Myocyte (in vitro differentiated cells): ENCODE measurements around the gene TM2D3. TPM values are rescaled to one million over a fixed set of nuclear protein-coding genes. Genes with fewer than 3 reads are reported as not detected.
A peak's percentile ranks its signal among the peaks of the same experiment; 100 is the strongest.

Experiments
- DNase-seq: peaks from one replicate; pipeline ENCODE4 v3.0.0-alpha.2; 2012; ENCODE audit warnings: low read depth
- total RNA-seq: library from RNA; depleted of rRNA; stranded (reverse); fragments of >200 nt; gene quantifications from 2 replicates; pipeline ENCODE4 v1.2.3, GENCODE V29; 2014

TM2D3 gene
- total RNA-seq, 1 donor from 2014 or later, result 51.5 TPM

DNA sequence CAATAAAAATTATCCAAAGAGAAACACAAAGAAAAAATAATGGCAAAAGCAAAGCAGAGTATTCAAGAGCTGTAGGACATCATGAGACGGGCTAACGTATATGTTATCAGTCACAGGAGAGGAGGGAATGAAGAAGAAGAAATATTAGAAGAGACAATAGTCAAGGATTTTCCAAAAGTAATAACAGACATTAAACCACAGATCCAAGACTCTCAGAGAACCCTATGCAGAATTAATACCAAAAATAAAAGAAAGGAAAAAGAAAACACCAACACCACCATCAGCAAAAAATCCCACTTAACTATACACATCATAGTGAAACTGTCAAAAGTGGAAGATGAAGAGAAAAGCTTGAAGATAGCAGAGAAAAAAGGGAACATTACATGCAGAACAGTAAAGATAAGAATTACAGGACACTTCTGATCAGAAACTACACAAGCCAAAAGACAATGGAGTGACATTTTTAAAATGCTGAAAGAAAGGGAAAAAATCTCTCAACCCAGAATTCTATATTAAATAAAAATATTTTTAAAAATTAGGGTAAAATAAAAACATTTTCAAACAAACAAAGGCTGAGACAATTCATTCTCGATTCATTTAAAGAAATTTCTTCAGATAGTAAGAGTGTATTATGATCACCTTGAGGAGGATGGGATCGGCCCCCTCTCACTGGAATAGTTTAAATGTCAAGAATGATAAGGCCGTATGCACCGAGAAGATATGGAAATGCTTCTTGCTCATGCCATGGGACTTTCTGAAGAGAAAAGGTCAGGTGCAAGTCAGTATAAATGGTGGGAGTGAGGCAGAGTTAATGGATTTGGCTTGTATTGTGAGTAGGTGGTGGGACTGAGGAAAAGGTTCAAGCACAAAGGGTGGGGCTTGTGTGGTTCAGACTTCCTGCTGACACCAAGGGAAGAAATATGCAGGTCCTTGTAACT, 28.5 kb downstream of the TM2D3 start:
- no peak for DNase-seq

DNA sequence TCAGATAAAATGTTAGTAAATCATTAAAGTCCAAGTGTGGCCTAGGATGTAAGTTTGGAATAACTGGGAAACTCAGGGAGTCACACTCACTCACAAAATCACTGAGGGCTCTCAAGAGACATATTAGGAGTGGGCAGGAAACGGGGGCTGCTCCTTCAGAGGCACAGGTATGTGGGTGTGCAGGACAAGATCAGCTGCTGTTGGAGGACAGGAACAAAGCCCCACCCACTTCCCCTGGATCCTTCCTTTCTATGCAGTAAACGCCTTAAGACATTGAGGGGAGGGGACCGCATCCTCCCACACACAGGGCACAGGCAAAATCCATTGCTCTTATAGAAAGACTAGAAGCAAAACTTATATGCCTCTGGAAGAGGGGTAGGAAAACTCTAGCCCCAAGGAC, 30.2 kb downstream of the TM2D3 start:
- no peak for DNase-seq

DNA sequence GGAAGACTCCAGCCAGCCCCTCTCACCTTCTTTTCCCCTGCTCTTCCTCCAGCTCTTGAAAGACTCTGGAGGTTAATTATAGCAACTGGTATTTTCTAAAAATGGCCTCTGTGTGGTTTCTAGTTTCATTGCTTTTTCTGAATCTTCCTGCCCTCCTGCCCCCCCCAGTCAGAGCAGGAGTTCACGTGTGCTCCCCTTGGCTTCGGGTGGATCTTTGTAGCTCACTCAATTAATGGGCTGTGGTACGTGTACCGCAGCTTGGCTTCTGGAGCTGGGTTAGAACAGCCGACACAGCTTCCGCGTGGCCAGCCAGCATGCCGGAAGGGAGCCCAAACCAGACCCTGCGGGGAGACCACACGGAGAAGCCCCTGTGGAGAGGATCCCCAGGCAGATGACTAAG, 31.5 kb downstream of the TM2D3 start:
- DNase-seq, result peak; percentile 61

DNA sequence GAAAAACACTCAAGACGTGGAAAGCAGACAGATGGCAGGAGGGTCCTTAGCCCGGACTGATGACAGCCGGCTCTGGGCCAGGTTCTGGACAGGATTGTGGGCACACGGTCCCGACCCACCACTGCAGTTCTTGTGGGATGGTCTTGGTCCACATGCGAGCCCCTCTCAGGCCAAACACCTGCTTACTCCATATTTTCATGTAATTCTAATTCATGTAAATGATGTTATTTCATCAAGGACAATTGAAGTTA, 32.6 kb downstream of the TM2D3 start:
- no peak for DNase-seq

DNA sequence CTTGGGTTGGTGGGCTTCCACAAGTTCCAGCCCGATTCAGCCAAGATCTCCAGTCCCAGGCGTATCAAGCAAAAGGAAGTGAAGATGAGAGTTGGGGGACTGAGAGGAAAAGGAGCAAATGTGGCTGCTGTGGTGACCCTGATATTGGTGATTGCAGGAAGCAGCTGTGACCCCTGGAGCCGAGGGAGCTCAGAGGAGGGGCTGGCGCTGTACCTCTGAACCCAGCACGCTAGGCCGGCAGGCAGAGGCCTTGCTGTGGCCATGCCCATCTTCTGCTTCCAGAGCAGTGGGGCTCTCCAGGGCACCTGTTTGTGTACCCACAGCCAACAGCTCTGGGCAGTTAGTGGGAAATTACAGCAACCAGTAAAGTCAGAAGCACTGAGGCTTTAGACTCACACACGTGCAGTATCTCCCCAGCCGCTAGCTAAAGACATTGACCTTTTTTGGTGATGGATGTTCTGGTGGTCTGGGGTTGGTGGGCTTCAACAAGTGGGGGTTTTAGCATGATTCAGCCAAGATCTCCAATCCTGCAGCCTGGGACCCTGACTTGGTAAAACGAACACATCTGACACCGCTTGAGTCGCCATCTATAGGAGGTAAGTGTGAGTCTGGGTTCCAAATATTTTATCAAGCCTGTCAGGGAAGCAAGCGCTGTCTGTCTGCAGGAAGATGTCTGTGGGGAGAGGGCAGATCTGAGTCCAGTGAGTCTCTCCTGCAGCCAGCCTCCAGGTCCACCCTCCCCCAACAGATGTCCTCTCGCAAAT, 33.1 kb downstream of the TM2D3 start:
- DNase-seq, result no peak

DNA sequence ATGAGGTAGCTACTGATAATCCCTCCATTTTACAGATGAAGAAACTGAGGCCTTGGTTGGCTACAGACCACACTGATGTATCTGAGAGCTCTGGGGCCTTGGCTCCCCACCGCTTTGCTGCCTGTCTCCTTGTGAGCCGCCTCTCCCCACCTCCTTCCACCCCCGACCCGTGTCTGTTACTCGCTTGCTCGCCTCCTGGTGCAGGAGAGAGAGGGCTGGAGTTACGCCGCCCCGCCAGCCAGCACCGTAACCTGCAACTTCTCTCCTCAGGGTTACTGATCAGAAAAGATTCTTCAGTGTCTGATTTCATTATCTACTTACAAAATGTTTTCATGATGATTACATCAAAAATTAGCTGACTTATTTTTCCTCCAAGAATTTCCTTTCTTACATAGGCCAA, 34.1 kb downstream of the TM2D3 start:
- no peak for DNase-seq

DNA sequence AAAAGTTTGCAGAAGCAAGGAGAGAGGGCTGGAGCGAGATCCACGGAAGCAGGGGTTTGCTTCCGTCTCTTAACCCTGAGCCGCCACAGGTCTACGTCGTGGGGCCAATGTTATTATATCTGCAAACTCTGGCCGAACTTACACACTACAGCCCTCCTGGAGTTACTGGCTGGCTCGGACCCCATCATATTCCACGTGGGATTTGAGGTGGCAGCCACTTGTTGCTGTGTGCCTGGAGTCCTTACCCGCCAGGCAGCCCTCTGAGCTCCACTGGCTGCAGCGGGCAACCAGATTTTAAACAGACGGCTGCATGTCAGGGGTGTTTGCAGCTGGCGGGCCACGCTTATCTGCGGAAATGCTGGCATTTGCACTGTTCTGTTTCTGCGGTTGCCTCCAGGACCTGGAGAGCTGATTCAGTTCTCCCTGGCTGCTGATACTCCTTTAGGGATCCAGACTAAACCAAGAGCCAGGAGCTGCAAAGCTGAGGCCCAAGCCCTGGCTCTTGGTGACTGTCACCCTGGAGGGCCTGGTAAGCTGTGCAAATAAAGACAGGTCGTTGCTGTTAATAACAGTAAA, 34.7 kb downstream of the TM2D3 start:
- DNase-seq, result no peak

DNA sequence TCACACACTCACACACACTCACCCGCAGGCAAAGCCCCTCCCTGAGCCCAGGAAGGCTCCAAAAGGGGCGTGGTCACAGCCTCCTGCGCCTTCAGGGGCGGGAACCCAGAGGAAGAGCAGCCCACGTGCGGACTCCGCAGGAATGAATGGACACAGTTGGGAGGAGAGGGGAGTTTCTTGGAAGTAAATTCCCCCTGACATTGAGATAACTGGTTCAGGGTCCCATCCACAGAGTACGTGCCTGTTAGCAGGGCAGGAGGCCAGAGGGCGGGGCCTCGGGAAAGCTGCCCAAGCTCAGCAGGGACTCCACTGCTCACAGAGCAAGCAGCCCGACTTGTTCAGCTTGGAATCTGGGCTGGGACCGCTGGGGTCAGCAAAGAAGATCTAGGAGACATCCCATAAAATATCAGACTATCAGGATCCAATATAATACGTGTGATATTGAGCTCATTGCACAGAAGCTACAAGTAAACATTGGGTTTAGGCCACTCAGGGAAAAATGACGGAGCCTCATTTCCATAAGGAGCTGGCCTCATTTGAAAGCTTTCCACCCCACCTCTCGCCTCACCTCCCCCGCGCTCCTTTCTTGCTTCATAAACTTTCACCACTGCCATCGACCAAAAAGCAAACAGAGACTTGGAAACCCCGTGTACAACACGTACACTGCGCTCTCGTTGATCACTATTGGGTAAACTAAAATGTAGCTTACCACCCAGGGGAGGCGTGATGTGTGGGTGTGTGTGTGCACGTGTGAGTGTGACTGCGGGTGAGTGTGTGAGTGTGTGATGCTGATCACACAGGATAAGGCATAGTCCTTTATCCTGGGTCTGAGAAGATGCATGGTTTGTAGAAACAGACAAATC, 36.0 kb downstream of the TM2D3 start:
- peak; percentile 47 for DNase-seq

DNA sequence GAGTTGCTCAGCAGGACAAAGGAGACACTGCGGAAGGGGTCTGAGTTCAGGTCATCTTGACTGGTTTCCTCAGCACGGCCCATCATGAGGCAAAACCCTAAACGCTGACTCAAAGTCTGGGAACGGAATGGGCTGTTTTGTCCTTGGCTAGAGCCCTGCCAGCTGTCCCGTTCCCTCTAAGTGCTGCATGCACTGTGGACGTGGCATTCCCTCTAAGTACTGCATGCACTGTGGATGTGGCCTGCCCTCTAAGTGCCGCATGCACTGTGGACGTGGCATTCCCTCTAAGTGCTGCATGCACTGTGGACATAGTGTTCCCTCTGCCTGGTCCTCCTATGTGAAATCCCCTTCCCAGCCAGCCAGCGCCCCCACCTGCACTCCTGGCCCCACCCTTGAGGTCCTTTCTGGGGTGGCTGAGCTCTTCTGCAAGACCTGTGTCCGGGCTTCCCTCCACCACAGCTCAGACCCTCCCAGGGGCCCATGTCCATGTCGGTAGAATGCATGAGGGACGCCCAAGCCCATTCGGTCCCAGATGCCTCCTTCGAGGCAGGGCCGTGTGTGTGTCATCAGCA, 36.7 kb downstream of the TM2D3 start:
- peak; percentile 80 for DNase-seq

DNA sequence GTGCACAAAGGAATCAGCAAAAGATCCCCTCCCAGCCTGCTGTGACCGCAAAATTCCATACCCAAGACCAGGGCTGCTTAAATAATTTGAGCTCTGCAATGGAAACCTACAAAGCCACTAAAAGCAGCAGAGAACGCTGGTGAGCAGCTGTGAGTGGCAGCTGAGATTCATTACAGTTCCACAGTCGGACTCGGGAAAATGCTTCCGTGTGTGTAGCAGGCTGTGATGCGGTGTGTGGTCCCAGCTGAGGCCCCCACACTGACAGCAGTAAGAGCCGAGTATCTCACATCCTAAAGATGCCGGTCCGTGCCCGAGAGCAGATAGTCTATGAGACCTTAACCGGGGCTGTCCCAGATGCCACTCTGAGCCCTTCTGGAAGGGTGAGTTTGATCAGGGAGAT, 37.4 kb downstream of the TM2D3 start:
- DNase-seq, result peak; percentile 78

DNA sequence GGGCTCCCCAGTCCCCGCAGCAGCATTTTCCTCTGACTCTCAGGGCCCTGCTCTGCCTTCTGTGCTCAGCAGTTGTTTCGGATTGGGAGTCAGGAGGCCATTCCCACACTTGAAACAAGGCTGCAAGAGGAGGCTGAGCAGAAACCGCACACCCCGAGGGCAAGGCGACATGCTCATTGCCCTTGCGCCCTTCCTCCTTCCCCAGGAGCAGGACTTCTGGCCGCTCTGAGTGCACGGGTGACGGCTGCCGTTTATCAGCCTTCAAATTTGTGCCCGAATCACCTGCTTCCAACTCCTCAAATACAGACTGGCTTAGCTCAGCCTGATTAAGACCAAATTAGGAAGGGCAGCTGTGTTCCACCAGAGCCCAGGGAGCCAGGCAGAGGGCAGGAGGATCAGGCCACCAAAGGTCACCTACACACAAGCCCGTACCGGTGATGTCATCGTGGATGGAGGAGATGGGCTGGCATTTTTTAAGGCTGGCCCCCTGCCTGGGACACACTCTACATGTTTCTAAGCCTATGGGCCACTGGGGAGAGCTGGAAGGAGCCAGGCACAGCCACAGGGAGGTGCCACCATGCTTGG, 38.1 kb downstream of the TM2D3 start:
- DNase-seq, result peak; percentile 57

DNA sequence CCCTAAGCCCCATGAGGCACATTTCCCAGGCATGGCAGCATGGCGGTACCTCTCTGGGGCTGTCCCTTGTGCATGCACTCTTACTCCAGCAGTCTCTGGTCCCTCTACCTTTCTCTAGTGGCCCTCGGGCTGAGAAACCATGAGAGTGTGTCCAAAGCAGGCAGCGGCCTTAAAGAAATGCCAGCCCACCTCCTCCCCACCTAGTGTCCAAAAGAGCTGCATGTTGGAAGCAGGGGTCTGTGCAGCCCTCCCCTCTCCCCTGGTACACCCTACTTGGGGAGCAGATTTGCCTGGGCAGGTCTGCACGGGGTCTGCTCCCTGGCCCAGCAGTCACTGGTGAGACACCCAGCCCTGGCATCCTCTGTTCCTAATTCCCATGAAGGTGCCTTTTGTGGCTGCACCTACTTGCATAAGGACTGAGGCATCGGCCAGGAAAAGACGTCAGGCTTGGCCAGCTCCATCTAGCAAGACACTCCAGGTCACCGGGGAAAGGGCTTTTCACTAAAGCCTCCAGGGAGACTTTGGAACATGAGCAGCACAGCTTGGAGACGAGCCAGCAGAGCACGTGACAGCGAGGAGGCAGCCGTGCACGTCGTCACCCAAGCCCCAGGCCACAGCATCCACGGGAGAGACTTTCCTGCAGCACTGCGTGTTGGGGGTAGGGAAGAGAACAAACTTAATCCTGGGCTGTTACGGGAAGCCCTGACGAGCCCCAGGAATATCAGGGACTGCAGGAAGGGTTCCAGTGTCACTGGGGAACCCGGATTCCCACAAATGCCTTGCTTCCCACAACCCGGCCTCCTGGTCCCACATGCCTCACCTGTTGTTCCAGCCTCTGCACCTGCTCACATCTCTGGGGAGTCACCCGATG, 38.8 kb downstream of the TM2D3 start:
- DNase-seq, result peak; percentile 71

DNA sequence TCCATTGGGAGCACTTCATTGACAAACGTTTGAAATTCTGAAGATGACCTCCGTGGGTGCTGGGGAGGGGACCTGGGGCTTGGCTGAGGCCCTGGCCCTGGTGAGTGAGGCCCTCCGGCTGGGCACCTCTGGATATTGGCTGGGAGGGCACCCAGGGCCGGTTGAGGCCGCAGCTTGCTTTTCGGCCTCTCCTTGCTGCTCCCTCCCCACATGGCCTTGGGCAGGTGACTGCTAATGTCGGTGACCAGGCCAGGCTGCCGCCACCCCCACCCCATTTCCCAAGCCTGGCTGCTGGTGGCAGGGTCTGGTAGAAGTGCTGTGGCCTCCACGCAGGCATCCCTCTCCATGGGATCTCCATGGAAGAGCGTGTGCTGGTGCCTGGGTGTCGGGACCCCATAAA, 39.5 kb downstream of the TM2D3 start:
- no peak for DNase-seq

DNA sequence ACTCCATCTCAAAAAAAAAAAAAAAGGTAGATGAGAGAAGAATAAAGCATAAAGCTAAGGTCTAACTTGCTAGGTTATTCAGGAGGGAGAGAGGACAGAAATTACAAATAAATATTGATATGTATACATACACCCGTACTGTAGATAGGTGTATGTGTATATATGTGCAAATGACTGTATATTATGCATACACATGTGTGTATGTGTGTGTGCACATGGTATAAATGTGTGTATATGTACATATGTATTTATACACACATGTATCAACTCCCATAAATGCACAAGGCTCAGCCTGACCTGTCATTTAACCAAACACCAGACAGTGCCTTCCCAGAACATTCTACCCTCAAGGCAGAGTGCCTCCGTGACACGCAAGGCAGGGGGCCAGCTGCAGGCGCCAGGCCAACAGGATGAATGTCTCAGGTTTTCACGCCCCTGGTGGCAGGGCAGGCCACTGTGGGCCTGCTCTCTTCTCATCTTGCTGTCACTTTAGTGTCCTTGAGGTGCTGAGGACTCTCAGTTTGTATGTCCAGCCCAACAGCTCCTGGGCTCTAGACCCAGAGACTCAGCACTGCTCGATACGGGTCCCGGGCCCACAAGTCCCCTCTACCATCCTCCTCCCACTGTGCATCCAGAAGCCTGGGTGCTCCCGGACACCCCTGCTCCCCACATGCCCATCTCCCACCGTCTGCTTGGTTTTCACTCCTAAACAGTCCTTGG, 40.4 kb downstream of the TM2D3 start:
- DNase-seq, result no peak

DNA sequence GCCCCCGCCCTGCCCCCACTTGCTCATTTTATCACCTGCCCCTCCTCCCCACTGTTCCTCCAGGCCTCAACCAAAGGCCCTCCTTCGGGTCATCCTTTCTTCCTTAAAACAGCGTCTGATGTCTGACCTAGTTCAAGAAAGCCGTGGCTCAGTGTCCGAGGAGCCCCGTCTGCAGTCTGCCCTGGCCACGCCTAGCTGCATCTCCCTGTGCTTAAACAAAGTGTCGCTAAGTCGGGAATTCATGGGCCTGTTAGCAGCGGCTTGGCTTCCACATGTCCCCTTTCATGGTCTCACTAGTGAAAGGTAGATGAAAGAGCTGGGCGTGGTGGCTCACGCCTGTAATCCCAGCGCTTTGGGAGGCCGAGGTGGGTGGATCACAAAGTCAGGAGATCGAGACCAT, 41.2 kb downstream of the TM2D3 start:
- no peak for DNase-seq

DNA sequence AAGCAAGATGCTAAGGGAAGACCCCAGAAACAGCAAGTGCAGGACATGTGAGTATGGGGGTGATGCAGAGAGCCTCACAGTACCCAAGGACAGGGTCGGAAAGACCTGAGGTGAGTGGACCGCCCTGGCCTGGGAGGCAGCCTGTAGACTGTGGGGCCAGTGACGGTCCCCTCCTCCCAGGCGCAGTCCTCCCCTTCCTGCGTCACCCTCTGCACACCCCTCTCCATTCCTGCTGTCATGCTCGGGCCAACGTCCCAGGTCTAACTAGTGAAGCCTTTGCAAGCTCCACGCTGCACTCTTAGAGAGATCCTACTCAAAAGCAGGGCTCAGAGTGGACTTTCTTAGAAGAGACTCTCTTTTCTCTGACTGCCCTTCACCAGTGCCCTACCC, 41.6 kb downstream of the TM2D3 start:
- DNase-seq, result no peak

DNA sequence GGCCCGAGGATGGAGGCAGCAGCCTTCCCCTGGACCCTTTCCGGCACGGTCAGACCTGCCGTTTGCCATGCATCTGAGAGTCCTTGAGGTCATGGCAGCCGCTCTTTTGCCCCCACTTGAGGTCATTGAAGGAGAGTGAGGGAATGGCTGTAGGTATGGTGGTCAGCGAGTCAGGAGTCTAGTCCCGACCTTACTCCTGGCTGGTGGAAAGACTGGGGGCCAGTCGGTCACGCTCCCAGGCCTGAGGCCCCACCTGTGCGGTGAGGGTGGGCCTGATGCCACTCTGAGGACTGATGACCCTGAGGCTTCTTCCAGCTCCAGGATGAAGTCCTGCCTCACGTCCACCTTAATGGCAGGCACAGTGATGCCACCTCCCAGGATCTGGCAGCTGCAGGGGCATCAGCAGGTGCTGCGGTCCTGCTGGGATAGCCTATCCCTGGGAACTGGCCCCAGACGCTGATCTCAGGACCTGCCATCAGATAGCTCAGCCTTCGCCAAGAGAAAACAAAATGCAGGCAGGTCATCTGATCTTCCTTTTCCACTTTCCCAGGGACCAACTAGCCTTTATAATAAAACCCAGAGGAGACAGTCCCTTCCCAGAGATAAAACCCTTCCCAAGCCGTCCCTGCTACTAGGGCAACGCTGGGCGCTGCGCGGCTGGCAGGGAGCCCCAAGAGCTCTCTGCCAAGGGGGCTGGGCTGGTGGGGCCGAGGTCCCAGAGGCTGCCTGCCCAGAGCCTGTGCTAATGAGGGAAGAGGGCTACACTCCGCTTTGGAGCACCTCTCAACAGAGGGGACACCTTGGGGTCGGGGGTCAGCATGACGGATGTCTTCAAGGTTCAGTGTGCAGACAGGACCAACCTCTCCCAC, 42.2 kb downstream of the TM2D3 start:
- DNase-seq, result no peak

DNA sequence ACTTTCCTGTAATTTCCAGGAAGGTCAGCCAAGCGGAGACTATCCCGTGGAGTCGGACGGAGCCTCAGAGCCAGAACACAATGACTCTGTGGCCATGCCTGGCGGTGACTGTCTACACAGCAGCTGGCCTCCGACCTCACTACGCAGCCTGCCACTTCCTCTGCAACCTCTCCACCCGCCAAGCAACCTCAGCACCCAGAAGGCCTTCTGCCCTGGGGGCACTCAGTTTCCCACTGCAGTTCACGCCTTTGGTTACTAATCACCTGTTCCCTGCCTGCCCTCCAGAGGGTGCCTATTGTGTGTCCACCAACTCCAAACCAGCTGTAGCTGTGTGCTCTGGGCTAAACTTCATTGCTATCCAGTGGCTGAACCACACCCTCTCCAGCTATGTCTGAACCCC, 44.0 kb downstream of the TM2D3 start:
- peak; percentile 18 for DNase-seq
